Osteocyte (in vitro differentiated cells): ENCODE data around the gene RBBP6. TPM values are rescaled to one million over a fixed set of nuclear protein-coding genes. Genes with fewer than 3 reads are reported as not detected.

Experiments used
- DNase-seq: peaks from one replicate; pipeline ENCODE4 v3.0.0; 2021; ENCODE audit warnings: mixed read lengths; ENCODE audit not compliant: unreplicated experiment; ENCODE audit errors: extremely low spot score
- H3K27ac Mint-ChIP-seq: one replicate; pipeline ENCODE4 v1.8.0; 2021; ENCODE audit warnings: mild to moderate bottlenecking, mixed read lengths; ENCODE audit not compliant: unreplicated experiment
- H3K27me3 Mint-ChIP-seq: one replicate; pipeline ENCODE4 v1.8.0; 2021; ENCODE audit warnings: mixed read lengths; ENCODE audit not compliant: unreplicated experiment
- H3K36me3 Mint-ChIP-seq: one replicate; pipeline ENCODE4 v1.8.0; 2021; ENCODE audit warnings: mixed read lengths; ENCODE audit not compliant: unreplicated experiment
- H3K4me1 Mint-ChIP-seq: one replicate; pipeline ENCODE4 v1.8.0; 2021; ENCODE audit warnings: mixed read lengths; ENCODE audit not compliant: unreplicated experiment
- H3K4me3 Mint-ChIP-seq: one replicate; pipeline ENCODE4 v1.8.0; 2021; ENCODE audit warnings: mild to moderate bottlenecking, moderate library complexity, mixed read lengths; ENCODE audit not compliant: unreplicated experiment
- H3K9me3 Mint-ChIP-seq: one replicate; pipeline ENCODE4 v1.8.0; 2021; ENCODE audit warnings: mixed read lengths; ENCODE audit not compliant: unreplicated experiment
- total RNA-seq: library from RNA; stranded (reverse); gene quantifications from 2 replicates; pipeline ENCODE4 v1.2.1, GENCODE V29; 2021
- TF ChIP-seq, protein P1 (sequence below): fragments of 200-600 bp; sonication (generic); IDR thresholded peaks from 2 replicates; pipeline ENCODE4 v1.5.0; 2021; ENCODE audit warnings: antibody characterized with exemption, mild to moderate bottlenecking, moderate library complexity

The RBBP6 gene
- total RNA-seq, 1 donor from 2014 or later = 54.6 TPM

DNA sequence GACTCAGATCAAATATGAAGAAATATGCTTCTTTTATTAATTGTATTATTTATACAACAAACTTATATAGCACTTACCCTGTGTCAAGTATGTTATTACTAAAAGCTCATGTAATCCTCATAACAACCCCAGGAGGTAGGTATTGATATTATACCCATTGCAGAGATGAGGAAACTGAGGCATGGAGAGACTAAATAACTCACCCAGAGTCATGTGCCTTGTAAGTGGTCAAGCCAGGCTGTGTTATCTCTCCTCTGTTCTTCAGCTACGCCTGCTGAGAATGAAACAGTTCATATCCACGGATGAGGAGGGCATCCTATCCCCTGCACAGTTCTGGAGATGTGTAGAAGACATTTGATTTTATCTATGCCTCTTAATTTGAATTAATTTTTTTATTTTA lies 78.1 kb downstream of the RBBP6 start:
- no peaks in the 10 kb centered on the region for H3K9me3 Mint-ChIP-seq
- H3K36me3 Mint-ChIP-seq = no peaks in the 10 kb centered on the region
- DNase-seq = no peak
- no peaks in the 10 kb centered on the region for H3K27me3 Mint-ChIP-seq
- no peak overlapping the region for H3K27ac Mint-ChIP-seq
- H3K4me1 Mint-ChIP-seq = no peaks in the 10 kb centered on the region
- H3K4me3 Mint-ChIP-seq = no peak overlapping the region
- TF ChIP-seq, protein P1, sequence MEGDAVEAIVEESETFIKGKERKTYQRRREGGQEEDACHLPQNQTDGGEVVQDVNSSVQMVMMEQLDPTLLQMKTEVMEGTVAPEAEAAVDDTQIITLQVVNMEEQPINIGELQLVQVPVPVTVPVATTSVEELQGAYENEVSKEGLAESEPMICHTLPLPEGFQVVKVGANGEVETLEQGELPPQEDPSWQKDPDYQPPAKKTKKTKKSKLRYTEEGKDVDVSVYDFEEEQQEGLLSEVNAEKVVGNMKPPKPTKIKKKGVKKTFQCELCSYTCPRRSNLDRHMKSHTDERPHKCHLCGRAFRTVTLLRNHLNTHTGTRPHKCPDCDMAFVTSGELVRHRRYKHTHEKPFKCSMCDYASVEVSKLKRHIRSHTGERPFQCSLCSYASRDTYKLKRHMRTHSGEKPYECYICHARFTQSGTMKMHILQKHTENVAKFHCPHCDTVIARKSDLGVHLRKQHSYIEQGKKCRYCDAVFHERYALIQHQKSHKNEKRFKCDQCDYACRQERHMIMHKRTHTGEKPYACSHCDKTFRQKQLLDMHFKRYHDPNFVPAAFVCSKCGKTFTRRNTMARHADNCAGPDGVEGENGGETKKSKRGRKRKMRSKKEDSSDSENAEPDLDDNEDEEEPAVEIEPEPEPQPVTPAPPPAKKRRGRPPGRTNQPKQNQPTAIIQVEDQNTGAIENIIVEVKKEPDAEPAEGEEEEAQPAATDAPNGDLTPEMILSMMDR = no peak

Other genes starting within 250 kb of the RBBP6 start
- 64.5 and 68.0 TPM in 2 replicates for gene TNRC6A, start 190.1 kb downstream of the RBBP6 start, total RNA-seq